ENCODE results near the gene PRKCG.

PRKCG gene

DNA sequence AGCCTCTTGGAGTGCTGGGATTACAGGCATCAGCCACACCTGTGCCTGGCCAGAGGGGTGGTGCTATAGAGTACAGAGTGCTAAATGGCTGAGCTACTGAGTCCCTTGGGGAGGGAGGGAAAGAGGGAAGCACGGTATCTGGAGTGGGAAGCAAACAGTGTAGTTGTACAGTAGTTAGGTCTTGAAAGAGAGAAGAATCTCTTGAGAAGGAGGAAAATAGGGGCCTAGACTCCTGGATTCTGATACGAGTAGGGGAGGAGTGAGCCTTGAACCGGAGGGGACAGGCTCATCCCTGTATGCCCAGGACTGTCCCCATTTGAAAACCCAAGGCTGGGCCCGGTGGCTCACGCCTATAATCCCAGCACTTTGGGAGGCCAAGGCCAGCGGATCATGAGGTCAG, 9.2 kb upstream of the PRKCG start:
- DNase-seq, result no peak

DNA sequence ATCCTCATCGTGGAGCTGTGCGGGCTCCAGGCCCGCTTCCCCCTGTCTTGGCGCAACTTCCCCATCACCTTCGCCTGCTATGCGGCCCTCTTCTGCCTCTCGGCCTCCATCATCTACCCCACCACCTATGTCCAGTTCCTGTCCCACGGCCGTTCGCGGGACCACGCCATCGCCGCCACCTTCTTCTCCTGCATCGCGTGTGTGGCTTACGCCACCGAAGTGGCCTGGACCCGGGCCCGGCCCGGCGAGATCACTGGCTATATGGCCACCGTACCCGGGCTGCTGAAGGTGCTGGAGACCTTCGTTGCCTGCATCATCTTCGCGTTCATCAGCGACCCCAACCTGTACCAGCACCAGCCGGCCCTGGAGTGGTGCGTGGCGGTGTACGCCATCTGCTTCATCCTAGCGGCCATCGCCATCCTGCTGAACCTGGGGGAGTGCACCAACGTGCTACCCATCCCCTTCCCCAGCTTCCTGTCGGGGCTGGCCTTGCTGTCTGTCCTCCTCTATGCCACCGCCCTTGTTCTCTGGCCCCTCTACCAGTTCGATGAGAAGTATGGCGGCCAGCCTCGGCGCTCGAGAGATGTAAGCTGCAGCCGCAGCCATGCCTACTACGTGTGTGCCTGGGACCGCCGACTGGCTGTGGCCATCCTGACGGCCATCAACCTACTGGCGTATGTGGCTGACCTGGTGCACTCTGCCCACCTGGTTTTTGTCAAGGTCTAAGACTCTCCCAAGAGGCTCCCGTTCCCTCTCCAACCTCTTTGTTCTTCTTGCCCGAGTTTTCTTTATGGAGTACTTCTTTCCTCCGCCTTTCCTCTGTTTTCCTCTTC, 8.0 kb upstream of the PRKCG start:
- no peak for DNase-seq

GRCh38 chr19:53874606-53874990, 7.4 kb upstream of the PRKCG start:
- DNase-seq, result no peak

GRCh38 chr19:53875602-53876325, 6.2 kb upstream of the PRKCG start:
- no peak for DNase-seq

- DNase-seq, result no peak
These were observed 5.3 kb upstream of the PRKCG start for GRCh38 chr19:53876651-53877224.

GRCh38 chr19:53877361-53877766, 4.6 kb upstream of the PRKCG start:
- DNase-seq, result no peak

DNA sequence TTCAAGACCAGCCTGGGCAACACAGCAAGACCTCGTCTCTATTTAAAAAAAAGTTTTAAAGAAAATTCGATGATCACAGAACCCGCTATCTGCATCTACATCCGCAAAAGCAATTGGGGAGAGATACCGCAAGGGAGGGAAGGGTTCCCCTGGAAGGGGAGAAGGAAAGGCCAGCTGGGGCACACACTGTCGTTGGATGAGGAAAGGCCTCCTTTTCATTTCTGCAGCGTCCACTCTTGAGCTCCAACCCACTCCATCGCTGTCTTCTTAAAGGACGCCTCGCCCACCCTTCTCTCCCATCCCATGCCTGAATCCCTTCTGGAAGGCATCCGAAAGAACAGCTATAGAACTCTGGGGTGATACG, 3.2 kb upstream of the PRKCG start:
- no peak for DNase-seq

DNA sequence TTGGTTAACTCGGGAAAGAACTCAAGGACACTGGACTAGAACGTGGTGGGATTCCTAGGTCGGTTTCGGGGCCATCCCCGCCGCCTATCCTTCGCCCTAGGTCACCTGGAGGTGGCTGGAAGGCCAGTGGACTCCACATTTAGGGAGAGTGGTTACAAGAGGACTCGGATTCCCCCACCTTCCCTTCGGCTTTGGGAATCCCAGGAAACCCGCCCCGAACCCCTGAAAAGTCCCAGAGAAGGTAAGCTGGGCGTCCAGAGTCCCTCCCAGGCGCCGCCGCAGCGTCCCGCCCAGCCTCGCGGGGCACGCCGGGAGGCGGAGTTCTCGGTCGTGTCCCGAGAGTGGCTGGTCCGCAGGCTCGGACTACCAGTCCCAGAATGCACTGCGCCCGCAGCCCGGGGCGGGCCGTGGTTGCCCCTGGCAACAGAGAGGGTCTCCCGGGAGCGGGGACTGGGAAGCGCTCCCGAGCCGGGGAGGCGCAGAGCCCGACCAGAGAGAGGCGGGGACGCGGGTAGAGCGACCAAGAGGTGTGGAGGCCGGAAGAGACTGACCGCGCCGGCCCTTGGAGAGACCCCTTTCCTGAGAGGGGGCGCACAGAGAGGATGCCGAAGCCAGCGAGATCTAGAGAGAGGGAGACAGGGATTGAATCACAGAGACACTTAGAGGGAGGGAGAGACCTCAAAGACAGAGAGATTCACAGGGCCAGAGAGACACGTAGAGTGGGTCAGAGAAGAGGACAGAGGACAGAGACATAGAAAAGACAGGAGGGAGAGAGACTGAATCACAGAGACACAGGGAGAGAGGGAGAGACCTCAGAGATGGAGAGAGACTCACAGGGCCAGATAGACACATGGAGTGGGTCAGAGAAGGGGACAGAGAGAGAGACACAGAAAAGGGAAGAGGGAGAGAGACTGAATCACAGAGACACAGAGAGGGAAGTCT, 2.6 kb upstream of the PRKCG start:
- DNase-seq, result peak; percentile 65

DNA sequence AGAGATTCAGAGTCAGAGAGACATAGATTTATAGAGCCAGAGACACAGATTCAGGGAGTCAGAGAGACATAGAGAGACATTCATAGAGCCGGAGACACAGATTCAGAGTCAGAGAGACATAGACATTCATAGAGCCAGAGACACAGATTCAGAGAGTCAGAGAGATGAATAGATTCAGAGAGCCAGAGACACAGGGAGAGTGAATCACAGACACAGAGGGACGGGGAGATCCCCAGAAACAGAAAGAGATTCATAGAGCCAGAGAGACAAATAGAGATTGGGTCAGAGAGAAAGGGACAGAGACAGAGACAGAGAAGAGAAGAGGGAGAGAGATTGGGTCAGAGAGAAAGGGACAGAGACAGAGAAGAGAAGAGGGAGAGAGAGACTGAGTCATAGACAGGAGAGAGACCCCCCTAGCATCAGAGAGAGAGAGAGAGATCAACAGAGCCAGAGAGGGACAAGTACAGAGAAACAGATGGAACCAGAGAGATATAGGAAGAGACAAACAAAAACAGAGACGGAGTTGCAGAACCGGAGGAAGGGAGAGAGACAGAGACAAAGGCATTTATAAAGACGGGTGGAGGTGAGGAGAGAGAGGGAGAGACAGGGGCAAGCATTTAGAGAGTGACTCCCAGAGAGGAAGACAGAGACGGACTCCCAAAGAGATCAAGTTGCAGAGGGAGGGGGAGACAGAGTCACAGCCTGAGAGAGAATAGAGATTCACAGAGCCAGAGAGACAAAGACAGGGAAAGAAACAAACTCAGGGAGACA, 1.1 kb upstream of the PRKCG start:
- no peak for DNase-seq

GRCh38 chr19:53882391-53883050, 524 bp downstream of the PRKCG start:
- no peak for DNase-seq

GRCh38 chr19:53883231-53883661, 1.2 kb downstream of the PRKCG start:
- DNase-seq, result no peak

DNA sequence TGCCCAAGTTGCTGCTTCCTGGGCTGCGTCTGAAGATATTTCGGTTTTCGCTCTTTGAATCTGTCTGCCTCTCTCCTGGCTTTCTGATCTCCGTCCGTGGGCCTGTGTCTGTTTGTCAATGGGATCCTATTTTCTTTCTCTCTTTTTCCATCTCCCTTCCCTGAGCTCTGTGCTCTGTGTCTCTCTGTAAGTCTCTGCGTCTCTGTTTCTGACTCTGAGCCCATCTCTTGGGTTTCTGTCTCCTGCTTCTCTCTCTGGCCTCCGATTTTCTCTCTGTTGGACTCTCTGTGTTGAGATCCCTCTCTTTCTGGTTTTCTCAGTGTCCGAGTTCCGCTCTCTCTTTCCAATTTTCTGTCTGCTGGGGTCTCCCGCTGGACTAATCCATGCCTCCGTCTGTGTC, 1.7 kb downstream of the PRKCG start:
- DNase-seq, result no peak

- DNase-seq, result no peak
These were observed 2.3 kb downstream of the PRKCG start for GRCh38 chr19:53884256-53884655.

GRCh38 chr19:53885036-53885435, 3.0 kb downstream of the PRKCG start:
- no peak for DNase-seq

GRCh38 chr19:53892301-53892980, 10.4 kb downstream of the PRKCG start:
- no peak for DNase-seq

- DNase-seq, result no peak
These were observed 11.0 kb downstream of the PRKCG start for GRCh38 chr19:53892981-53893325.

GRCh38 chr19:53894707-53895106, 12.7 kb downstream of the PRKCG start:
- DNase-seq, result no peak

DNA sequence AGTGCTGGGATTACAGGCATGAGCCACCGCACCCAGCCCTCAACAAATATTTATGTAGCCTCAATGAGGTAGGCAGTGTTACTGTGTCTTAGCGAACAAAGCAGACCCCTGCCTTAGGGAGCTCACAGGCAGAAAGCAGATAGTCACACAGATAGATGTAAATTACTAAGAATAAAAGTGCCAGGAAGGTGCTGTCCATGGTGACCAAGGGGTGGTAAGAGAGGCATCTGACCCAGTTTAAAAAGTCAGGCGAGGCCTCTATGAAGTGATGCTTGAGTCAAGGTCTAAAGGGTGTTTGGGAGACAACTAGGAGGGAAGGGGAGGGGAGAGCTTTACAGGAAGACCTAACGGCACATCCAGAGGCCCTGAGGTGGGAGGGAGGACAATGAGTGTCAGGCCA, 14.7 kb downstream of the PRKCG start:
- DNase-seq, result no peak

GRCh38 chr19:53897459-53897858, 15.5 kb downstream of the PRKCG start:
- DNase-seq, result no peak

- no peak for DNase-seq
These were observed 16.2 kb downstream of the PRKCG start for GRCh38 chr19:53898166-53898565.

Measured in hematopoietic multipotent progenitor cell treated with erythropoietin and hydrocortisone succinate and interleukin-3 and kit ligand, for 8 days (in vitro differentiated cells).